ENCODE results near the gene FBXL16.

- TF ChIP-seq CTCF (IDR thresholded peaks at IDR 0.05; ENCODE audit: low read depth, low read length) (no peak), EZH2phosphoT487 (IDR thresholded peaks at IDR 0.05; ENCODE audit: low read depth) (no peak)
Observed at GRCh38 chr16:678209-678857, 27.3 kb downstream of the FBXL16 start.
